Fibroblast of the conjunctiva (primary cell): ENCODE data around the gene TBPL2.
"Not testable (repeated sequence)": the region's sequence is repeated elsewhere in the genome, so short reads cannot be mapped to it uniquely, and the experiment has no call there.

ENCODE experiments used
- DNase-seq: peaks from one replicate; pipeline ENCODE4 v3.0.0-alpha.2; 2010; ENCODE audit warnings: low read depth

Gene TBPL2

DNA sequence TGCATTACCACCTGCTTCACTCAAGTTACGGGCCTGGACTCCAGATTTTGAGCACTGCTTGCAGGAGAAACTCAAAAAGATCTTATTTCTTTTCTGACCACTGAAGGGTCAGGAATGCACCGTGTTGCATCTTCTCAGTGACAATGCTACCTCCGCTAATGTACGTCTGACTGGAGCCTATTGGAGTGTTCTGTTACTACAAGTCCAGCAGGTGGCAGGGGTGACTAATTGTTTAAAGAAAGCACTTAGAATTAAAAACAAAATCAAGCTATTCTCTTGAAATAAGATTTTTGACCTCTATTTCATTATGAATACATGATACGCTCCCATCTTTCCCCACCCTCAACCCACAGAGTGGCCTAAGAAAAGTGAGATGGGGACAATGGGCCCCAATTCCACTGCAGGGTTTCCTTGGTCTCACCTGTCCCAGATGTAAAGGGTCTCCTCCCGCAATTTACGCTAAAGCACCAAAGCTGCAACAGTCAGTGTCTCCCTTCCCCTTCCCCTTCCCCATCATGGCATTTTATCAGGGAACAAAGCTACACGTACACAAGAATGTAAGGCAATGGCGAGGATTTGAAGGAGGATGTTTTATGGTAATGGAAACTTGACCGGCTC, 2.2 kb downstream of the TBPL2 start:
- DNase-seq: peak; percentile 55

DNA sequence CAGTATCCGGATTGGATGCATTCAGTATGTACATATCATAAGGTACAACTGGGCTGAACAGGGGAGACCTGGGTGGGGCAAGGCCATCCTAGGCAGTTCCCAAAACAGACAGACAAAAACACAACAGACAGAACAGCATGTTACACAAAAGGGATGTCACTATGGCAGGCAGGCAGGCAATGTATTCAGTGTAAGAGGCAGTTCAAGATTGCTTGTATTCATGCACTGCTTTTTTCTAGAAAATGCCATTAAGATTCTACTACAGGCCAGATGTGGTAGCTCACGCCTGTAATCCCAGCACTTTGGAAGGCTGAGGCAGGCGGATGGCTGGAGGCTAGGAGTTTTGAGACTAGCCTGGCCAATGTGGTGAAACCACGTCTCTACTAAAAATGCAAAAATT, 3.5 kb downstream of the TBPL2 start:
- DNase-seq: no peak

DNA sequence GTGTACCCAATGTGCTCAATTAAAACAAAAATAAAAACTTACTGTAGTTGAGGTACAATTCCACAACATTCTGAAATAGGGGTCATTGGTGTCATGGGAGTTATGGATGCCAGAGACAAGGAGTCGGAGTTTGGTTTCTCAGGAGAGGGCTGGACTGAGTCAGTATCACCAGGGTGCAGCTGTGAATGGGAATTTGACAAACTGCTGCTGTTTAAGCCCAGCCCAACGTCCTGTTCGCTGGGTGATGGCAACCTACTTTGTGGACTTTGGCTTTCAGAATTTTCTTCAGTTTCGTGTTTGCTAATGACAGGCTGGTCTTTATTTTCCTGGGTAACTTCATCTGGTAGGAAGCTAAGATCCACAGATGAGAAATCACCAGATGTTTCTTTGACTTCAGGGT, 3.9 kb downstream of the TBPL2 start:
- DNase-seq: no peak

DNA sequence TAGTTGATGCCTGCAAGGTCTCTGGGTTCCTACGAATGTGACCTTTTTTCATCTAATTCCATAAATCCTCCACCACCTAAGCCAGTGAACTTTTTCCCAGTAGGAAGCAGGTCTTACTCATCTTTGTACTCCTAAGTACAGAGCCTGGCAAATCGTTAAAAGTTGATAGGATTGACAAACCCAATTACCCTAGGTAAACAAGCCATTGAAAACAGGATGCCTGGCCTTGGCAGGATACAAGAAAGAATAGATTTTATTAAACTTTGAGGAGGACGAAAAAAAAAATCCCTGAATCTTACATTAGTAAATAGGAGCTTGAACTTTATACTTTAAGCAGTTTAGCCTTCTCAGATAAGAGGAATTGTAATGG, 5.6 kb downstream of the TBPL2 start:
- DNase-seq: no peak

DNA sequence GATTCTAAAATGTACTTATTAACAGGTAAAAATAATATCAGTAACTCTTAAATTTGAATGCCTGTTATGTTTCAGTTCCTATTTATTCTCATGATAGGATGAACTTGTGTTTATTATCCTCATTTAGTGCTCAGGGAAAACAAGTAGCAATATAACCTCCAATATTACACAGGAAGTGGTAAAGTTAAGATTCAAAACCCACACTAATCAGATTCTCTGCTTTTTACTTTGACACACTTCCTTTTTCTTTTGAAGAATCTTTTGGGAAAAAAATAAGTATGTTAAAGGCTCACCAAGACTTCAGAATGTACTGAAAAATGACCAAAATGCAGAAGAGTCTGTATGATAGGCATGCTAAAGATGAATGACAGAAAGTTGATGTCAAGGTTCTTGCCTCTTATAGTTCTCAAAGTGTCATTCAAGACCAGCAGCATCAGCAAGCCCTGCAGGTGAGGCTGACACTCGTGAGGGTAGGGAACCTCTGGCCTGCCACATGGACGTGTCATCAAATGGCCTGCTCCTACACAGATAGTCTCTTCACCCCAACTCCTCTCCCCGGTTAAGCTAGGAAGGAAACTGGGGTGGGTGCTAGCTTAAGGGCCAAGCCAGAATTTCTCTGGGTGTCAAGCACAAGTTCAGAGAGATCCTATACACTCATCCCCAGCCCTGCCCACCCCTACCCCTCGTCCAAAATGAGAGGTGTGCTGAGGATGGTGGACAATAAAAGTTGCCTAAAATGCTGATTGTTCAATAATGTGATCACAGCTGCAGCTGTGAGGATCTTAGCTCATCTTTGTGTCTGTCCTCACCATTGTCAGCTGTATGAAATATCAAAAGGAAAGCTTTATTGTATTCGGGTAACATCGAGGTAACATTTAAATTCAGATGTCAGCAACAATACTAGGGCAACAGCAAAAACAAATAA, 6.3 kb downstream of the TBPL2 start:
- no peak for DNase-seq

DNA sequence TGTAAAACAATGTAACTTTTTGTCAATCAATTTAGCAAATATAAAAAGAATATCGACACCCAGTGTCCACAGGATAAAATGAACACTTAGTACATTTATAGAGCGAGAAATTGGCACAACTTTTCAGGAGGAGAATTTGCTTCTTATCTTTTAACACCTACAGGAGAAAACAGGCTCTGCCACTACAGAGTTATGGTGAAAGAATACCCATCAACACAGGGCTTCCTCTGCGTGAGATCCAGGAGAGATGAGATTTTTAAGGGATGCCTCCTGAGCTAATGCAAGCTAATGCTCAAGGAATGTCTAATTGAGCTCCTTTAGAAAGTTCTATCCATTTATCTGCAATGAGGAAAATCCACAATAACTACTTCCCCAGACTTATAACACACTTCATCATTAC, 7.8 kb downstream of the TBPL2 start:
- no peak for DNase-seq

DNA sequence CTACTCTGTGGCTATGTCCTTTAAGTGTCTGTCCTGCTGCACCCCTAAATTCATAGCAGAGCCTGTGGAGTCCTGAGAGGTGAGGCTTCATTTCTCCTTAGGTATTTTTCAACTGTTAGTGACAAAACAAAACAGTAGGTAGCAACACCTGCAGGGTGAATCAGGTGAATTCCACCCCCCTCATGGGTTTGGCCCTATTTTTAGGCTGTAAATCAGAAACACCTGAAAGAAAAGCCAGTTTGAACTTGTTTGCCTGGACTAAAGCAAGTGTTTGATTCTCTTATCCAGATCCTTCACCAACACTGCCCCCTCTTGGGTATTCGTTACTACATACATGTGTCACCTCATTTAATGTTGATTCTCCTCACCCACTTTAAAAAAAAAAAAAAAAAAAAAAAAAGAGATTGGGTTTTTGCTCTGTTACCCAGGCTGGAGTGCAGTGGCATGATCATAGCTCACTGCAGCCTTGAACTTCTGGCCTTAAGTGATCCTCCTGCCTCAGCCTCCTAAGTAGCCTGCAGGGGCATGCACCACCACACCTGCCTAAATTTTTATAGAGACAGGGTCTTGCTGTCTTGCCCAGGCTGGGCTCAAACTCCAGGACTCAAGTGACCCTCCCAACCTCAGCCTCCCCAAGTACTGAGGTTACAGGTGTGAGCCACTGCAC, 10.3 kb downstream of the TBPL2 start:
- DNase-seq: peak; percentile 79

DNA sequence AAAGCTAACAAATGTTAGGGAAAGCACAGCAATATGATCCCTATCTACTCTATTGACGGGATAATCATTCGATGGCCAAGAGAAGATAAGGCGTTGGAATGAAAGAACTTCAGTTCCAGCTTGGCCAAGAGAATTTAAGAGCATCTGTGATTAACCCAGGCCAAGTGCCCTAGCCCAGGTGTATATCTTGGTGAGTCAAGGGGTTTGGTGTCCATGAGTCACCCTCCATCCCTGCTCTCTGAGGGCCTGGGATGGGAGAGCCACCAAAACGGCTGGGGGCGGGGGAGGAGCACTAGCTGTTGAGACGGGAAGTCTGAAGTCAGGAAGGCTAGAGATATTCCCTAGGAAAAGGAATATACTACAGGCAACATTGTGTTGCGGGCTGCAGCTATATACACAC, 13.0 kb downstream of the TBPL2 start:
- no peak for DNase-seq

DNA sequence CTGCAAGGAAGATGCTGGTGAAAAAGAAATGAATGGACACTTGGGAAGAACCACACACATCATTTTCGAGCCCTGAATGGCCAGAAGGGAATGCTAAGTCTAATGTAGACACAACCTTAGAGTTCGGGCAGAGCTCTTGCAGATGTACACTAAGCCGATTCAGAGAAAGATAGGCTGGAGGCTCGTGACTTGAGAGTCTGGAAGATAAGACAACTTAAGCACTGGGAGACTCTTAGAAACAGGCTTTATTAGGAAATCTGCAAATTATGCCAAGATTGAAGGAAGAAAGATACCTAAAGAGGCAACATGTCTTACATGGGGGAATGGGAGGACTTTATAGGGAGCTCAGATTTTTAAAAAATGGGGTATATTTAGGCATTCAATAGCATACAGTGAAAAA, 13.5 kb downstream of the TBPL2 start:
- no peak for DNase-seq

DNA sequence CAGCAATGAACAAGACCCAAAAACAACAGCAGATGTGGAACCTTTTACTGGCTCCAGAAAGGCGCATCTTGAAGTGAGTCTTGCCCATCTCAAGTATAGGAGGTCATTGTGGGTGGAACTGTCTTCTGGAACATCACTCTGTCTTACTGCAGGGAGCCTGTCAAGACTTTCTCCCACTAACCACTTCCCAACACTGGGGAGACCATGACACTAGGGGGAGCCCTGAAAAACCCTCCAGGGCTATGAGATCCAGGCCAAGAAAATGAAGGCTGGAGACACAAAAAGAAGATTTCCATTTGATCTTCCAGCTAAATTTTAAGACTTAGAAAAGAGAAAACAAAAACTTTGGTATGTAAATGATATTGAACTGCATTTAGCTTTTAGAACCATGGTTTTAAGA, 15.3 kb downstream of the TBPL2 start:
- no peak for DNase-seq

DNA sequence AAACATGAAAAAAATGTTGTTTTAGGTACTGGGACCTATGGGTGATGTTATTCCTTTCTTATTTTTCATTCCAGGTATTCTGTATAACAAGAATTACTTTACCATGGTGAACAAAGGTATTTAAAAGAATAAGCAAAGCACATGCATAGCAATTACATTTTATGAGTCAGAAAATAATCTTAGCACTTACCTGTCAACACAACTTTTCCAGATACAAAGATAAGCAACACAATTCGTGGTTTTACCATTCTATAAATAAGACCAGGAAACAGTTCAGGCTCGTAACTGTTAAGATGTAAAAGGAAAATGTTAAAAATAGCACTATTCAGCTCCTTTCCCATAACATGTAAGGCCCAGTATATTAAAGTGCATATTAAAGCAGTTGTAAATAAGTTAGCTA, 16.4 kb downstream of the TBPL2 start:
- no peak for DNase-seq

DNA sequence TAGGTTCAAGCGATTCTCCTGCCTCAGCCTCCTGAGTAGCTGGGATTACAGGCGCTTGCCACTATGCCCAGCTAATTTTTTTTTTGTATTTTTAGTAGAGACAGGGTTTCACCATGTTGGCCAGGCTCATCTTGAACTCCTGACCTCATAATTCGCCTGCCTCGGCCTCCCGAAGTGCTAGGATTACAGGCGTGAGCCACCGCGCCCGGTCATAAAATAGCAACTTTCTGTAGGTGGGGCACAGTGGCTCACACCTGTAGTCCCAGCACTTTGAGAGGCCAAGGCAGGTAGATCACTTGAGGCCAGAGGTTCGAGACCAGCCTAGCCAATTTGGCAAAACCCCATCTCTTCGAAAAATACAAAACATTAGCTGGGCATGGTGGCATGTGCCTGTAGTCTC, 18.1 kb downstream of the TBPL2 start:
- not testable (repeated sequence) for DNase-seq

DNA sequence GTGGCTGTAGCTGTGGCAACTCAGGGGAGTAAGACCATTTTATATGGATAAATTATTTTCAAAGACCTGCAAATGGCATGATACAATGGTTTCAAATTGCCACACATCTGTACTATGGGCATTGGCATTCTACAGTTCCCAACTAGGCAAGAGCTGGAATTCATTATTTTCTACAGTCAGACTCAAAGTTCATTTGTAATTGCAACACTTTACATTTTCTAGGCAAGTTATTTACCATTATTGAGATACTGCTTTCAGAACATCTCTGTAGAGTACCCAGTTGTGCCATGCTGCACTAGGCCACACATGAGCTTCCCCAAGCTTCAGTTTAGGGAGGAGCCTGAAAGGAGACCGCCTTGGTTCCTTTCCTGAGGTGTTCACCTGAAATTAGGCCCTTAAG, 20.8 kb downstream of the TBPL2 start:
- no peak for DNase-seq

DNA sequence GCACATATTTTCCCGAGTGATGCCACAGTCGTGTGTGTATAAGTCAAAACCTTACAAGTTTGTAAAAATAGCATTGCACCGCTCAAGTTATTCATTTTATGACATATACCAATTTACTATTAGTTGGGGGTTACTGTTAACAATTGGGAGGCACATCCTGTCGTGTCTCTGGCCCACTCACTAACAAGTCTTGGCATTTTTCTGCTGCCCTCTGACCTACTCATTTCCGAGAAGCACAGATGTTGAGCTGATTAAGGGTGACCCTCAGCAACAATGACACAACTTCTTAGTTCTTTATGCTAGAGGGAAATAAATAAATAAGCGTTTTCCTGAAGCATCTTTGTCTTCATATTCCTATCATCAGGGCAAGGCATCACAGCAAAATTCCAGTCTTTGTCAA, 22.0 kb downstream of the TBPL2 start:
- no peak for DNase-seq

DNA sequence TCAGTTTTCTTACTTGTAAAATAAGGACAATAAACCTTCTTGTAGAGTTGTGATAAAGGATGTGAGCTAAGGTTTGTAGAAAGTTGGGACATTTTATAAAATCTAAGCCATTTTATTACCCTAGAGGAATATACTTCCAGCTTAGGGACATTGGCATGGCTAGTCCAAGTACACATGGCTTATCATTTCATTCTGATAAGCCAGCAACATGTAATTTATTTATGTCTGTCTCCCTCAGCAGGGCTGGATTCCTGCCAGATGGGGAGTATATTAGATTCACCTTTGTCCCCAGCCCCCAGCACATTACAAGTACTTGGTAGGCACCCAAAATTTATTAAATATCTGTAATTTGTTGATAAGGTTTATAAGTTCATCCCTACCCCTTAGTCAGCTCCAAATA, 22.5 kb downstream of the TBPL2 start:
- DNase-seq: no peak

DNA sequence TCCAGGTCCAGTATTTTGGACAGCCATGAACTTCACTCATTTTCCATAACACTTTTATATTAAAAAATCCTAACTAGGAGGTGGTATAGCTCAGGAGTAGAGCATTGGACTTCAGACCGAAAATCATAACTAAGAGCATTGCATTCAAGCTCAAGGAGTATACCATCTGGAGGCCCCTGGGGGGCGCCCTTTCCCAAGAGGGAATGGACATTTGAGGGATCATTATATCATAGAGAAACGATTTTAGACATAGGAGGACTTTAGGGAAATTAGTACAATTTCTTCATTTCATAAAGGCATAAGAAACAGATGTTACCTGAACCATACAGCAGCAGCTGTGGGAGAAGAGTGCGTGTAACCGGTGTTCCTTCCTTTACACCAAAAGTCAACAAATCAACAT, 23.6 kb downstream of the TBPL2 start:
- no peak for DNase-seq

DNA sequence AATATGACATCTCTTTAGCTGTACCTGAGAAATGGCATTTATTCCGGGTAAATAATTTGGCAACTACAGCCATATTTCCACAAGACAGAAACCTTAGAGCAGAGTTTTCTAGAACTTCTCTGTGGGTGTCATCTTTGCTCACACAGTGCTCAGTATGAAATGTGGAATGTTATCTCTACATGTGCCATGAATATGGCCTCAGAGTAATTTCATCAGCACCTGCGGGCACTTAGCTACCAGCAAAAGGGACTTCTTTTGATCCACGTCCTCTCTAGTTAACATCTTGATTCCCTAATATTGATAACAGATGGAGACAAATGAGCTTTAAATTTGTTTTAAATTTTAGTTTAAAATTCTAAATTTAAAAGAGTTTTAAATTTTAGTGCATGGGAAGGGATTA, 25.9 kb downstream of the TBPL2 start:
- DNase-seq: no peak

DNA sequence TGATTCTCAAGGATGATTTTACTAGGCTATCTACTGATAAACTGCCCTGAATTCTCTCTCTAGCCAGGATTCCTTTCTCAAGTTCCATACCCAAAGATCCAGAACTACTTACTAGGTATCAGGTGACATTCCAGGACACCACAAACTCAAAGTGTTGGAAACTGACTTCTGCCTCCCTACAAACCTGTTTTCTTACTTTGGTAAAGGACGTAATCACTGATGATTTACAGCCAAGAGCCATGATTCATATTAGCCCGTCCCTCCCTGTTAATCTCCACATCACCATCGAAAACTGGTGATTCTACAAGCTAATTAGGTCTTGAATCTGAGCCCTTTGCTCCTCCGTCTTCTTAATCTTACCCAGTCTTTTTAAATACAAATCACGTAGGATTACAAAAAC, 27.7 kb downstream of the TBPL2 start:
- DNase-seq: no peak

DNA sequence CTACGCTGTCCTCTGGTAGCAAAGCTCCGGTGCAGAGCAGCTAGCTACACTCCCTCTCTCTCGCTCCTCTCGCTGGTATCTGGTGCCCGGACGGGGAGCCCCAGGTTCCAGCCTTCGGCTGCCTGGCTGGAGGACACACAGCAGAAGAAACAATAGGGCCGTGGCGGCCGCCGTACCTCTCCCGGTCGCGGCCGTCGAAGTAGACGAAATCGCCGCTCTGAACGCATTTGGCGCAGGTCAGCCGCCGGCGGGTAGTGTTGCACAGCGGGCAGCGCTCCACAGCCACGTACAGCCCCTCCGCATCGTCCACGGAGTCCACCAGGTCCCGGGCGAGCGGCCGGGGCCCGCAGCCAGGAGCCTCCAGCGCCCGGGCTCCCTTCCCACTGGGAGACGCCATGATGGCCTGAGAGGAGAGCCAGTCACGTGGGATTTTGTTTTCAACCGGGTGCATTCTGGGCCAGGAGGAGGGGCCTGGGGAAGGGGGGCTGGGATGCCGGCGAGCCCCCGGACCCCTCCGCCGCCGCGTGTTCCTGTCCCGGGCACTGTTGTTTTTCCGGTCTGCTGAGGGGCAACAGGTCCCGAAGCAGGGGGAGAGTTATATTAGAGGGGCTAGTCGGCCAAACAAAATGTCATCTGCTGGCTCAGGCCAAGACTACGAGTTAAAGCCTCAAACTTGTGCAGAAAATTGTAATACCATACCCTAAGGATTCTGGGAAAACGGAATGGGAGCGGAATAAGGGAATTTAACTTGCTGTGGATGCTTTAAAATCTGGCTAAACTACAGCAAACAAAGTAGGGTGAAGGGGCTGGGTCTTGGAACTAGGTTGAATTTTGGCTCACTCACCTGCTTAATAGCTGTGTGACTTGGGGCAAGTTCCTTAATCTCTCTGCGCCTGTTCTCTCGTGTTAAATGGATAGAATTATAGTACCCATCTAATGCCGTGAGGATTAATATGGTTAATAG, 28.7 kb downstream of the TBPL2 start, which contains the start of gene ATG14:
Gene ATG14, minus strand, starts transcription at position 405 of the 964 bp plus-strand sequence. Its CDS starts 8 bp downstream, at position 397.
- peak; percentile 61 for DNase-seq

DNA sequence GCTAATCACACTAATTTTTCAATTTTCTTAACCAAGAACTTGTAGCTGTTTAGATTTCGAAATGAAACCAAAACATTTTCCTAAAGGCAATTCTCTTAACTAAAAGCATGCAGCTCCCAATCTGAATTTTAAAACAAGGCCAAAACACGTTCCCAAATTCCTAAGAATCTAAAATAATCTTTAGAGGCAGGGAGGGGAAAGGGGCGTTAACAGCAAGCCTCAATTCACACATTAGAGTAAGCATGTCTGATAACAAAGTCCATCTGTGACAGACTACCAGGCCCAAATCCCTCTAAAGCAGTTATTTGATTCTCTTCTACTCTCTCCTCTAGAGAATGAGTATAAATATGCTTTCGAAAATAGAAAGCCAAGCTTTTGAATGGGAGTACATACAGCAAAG, 29.5 kb downstream of the TBPL2 start:
- no peak for DNase-seq

DNA sequence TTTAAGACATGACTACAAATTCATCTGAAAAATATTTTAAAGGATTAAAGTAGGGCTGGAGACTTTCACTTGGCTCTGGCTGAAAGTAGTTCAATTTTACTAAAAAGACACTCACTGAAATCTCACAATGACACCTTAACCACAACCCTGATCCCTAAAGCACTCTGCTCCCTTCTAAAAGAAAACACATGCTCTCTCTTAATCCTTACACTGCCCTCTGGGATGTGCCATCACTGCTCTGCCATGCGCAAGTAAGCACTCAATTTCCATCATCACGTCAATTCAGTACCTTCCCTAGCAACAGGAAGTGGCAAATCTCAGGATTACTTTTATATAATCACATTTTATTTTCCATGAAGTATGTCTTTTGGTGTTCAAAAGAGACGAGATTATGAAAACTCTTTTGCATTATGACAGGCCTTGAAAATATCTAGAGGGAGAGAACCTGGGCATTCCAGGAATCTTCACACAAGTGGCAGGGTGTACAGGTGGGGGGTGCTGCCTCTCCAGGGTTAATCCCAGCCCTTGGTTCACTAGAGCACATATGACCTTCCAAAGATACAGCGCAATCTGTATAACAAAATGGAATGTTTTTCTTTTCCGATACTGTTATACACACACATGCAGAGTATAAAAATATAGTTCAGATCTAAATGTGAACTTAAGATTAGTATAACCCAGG, 36.1 kb downstream of the TBPL2 start:
- no peak for DNase-seq
